Measurements from ENCODE around the gene CDC42BPB.

DNA sequence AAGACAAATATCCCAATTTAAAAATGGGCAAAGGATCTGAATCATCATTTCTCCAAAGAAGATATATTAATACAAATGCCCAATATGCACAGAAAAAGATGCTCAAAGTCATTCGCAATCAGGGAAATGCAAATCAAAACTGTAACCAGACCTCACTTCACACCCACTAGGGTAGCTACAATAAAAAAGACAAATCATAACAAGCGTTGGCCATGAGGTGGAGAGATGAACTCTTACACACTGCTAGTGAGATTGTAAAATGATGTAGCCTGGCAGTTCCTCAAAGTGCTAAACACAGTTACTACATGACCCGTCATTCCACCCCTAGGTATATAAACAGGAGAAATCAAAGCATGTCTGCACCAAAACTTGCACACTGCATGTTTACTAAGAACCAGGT, 30.4 kb downstream of the CDC42BPB start:
- TF ChIP-seq, protein P1, sequence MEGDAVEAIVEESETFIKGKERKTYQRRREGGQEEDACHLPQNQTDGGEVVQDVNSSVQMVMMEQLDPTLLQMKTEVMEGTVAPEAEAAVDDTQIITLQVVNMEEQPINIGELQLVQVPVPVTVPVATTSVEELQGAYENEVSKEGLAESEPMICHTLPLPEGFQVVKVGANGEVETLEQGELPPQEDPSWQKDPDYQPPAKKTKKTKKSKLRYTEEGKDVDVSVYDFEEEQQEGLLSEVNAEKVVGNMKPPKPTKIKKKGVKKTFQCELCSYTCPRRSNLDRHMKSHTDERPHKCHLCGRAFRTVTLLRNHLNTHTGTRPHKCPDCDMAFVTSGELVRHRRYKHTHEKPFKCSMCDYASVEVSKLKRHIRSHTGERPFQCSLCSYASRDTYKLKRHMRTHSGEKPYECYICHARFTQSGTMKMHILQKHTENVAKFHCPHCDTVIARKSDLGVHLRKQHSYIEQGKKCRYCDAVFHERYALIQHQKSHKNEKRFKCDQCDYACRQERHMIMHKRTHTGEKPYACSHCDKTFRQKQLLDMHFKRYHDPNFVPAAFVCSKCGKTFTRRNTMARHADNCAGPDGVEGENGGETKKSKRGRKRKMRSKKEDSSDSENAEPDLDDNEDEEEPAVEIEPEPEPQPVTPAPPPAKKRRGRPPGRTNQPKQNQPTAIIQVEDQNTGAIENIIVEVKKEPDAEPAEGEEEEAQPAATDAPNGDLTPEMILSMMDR (conservative IDR thresholded peaks at IDR 0.05 in 1 of 2, IDR thresholded peaks at IDR 0.05 in 1 of 2; ENCODE audit: extremely low read depth in 1 of 2, insufficient read depth in 1 of 2, low read depth in 1 of 2, low read length in 2 of 2): no peak
- TF ChIP-seq EZH2 (IDR thresholded peaks at IDR 0.05; ENCODE audit: borderline replicate concordance, low read length): no peak

Measured in mammary epithelial cell (primary cell).